CD8-positive, alpha-beta memory T cell (primary cell): ENCODE measurements around the gene VPS39. TPM values are rescaled to one million over a fixed set of nuclear protein-coding genes. Genes with fewer than 3 reads are reported as not detected.

Experiments used
- CTCF ChIA-PET: fragments of 350-600 bp; sonication (Branson Sonifier 250); formaldehyde crosslinking; loops from one replicate; lab custom pipeline; 2021; ENCODE audit warnings: antibody characterized with exemption; lab: Charles Lee
- POLR2A ChIA-PET: fragments of 350-600 bp; sonication (Branson Sonifier 250); formaldehyde crosslinking; loops from one replicate; lab custom pipeline; 2021; ENCODE audit warnings: antibody characterized with exemption; lab: Charles Lee
- DNase-seq, 5 donors: peaks; one replicate each; pipeline versions ENCODE4 v3.0.0 to v3.0.0-alpha.2; 2020 to 2022; ENCODE audit warnings: mixed read lengths in 1 of 5
- H3K27ac ChIP-seq: one replicate; pipeline ENCODE4 v1.7.0; 2013; ENCODE audit warnings: low read depth, mild to moderate bottlenecking, low read length, moderate library complexity
- H3K27me3 ChIP-seq: 2 replicates; pipeline ENCODE4 v1.7.0; 2013; ENCODE audit warnings: low read length, mild to moderate bottlenecking; ENCODE audit not compliant: insufficient read depth, poor library complexity, severe bottlenecking
- H3K36me3 ChIP-seq: 2 replicates; pipeline ENCODE4 v1.7.0; 2013; ENCODE audit warnings: mild to moderate bottlenecking, low read length, moderate library complexity; ENCODE audit not compliant: insufficient read depth
- H3K4me1 ChIP-seq: 2 replicates; pipeline ENCODE4 v1.7.0; 2013; ENCODE audit warnings: mild to moderate bottlenecking, low read length, moderate library complexity; ENCODE audit not compliant: insufficient read depth
- H3K4me3 ChIP-seq: 2 replicates; pipeline ENCODE4 v1.7.0; 2013; ENCODE audit warnings: mild to moderate bottlenecking, low read length
- H3K9me3 ChIP-seq: 2 replicates; pipeline ENCODE4 v1.7.0; 2013; ENCODE audit warnings: mild to moderate bottlenecking, low read length
- H3K27ac Mint-ChIP-seq, 8 donors: one replicate each; pipeline ENCODE4 v1.8.0; 2020 to 2021; ENCODE audit warnings: mixed read lengths in 8 of 8, mild to moderate bottlenecking in 6 of 8, inconsistent platforms in 3 of 8, moderate library complexity in 3 of 8
- H3K27me3 Mint-ChIP-seq, 2 donors: one replicate each; pipeline ENCODE4 v1.8.0; 2020 to 2021; ENCODE audit warnings: mixed read lengths in 2 of 2, mild to moderate bottlenecking in 1 of 2, moderate library complexity in 1 of 2
- H3K36me3 Mint-ChIP-seq, 3 donors: one replicate each; pipeline ENCODE4 v1.8.0; 2020 to 2021; ENCODE audit warnings: mixed read lengths in 3 of 3, inconsistent platforms in 1 of 3, mild to moderate bottlenecking in 1 of 3
- H3K4me1 Mint-ChIP-seq, 3 donors: one replicate each; pipeline ENCODE4 v1.8.0; 2020 to 2021; ENCODE audit warnings: mixed read lengths in 3 of 3, inconsistent platforms in 1 of 3, mild to moderate bottlenecking in 1 of 3
- H3K4me3 Mint-ChIP-seq, 7 donors: one replicate each; pipeline ENCODE4 v1.8.0; 2020 to 2021; ENCODE audit warnings: mixed read lengths in 7 of 7, mild to moderate bottlenecking in 6 of 7, moderate library complexity in 4 of 7, inconsistent platforms in 2 of 7
- H3K9me3 Mint-ChIP-seq, 5 donors: one replicate each; pipeline ENCODE4 v1.8.0; 2020 to 2022; ENCODE audit warnings: mixed read lengths in 5 of 5, mild to moderate bottlenecking in 3 of 5, moderate library complexity in 2 of 5, inconsistent platforms in 1 of 5
- polyA plus RNA-seq: library from polyadenylated mRNA; unstranded; fragments of 300-500 nt; fragmentation: Illumina TruSeq; gene quantifications from one replicate; pipeline ENCODE4 v1.2.3, GENCODE V29; 2021
- total RNA-seq, 2 experiments: library from RNA; stranded (reverse); gene quantifications; one replicate each; pipeline ENCODE4 v1.2.3, GENCODE V29; 2021

VPS39 gene
- total and polyA plus RNA-seq, 3 experiments from 2014 or later = 39.2 to 49.2 (median 45.5) TPM

DNA sequence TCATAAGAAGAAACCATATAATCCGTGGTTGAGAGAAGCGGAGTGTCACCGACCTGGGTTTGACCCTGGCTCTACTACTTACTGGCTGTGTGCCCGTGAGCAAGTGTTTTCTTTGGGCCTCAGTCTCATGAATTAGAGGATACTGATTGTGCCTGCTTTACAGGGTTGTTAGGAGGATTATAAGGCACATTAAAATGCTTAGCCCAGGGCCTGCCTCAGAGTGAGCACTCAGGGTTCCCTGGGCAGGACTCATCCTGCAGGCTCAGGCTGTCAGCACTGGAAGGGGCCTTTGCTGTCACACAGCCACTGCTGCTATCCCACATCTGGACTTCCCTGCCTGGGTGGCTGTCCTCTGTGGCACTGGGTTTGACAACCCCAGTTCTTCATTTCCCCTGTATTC, 56.4 kb downstream of the VPS39 start:
- H3K27ac ChIP-seq = no peak overlapping the region
- H3K9me3 Mint-ChIP-seq = no peaks in the 10 kb centered on the region
- ChIA-PET CTCF (no interaction called here), POLR2A (no interaction called here)
- H3K4me3 Mint-ChIP-seq = no peak overlapping the region
- H3K4me3 ChIP-seq = no peak overlapping the region
- H3K27ac Mint-ChIP-seq = no peak overlapping the region
- peaks cover 2 to 4% of the 10 kb centered on the region in 2 donors for H3K27me3 Mint-ChIP-seq
- no peaks in the 10 kb centered on the region for H3K4me1 ChIP-seq
- DNase-seq = no peak
- H3K36me3 Mint-ChIP-seq = no peaks in the 10 kb centered on the region
- no peaks in the 10 kb centered on the region for H3K9me3 ChIP-seq
- H3K36me3 ChIP-seq = no peaks in the 10 kb centered on the region
- H3K27me3 ChIP-seq = no peaks in the 10 kb centered on the region
- H3K4me1 Mint-ChIP-seq = no peaks in the 10 kb centered on the region

DNA sequence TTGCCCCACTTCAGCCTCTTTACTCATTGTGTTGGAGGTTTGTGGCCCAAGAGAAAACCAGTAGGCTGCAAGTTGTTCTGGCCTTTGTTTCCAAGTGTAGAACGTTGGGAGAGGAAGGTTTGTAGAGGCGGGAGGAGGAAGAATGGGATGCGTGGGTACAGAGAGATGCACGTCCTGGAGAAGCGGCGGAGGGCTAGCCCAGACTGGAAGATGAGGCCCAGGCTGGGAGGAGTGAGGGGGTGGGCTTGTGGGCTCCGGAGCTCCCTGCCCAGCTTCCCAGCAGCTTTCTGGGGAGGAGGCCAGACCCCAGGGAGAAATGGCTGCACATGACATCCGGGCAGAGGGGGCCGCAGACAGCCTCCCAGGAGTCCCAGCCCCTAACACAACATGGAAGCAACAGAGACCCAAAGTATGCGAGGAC, 57.0 kb downstream of the VPS39 start:
- Mint-ChIP-seq H3K9me3 (no peaks in the 10 kb centered on the region), H3K27ac (no peak overlapping the region), H3K27me3 (peaks cover 2 to 4% of the 10 kb centered on the region in 2 donors), H3K4me3 (no peak overlapping the region), H3K36me3 (no peaks in the 10 kb centered on the region), H3K4me1 (no peaks in the 10 kb centered on the region)
- Histone ChIP-seq H3K36me3 (no peaks in the 10 kb centered on the region), H3K27ac (no peak overlapping the region), H3K9me3 (no peaks in the 10 kb centered on the region), H3K4me1 (no peaks in the 10 kb centered on the region), H3K27me3 (no peaks in the 10 kb centered on the region), H3K4me3 (no peak overlapping the region)
- ChIA-PET CTCF (no interaction called here), POLR2A (no interaction called here)
- DNase-seq = no peak

DNA sequence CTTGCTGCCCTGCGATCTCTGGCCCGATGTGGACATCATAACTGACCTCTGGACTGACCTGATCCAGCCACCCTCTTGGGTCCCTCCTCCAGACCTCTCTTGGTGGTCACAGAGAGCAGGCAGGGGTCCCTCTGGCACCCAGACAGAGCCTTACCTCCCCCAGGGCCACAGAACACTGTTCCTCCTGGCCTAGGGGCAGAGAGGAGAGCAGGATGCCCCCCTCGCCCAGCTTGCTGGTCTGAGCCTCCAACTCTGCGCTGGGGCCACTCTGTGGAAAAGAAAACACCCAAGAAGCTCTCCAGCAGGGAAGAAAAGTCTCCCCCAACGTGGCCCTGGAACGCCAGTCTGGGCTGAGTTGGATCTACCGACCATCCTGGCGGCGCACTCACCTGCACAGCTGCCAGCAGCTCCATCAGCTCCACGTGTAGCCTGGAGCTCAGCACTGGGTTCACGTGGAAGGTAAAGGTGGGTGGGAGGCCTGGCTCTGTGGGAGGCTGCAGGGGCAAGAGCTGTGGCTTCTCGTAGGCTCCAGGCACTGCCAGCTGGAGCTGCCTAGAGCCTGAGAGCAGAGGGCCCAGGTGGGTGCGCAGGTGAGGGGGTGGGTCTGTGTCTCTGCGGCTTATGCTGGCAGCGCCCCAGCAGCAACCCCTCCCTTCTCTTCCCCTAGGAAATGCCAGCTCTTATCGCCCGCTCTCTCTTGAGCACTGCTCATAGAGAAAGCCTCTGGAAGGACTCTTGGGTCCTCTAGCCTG, 57.7 kb downstream of the VPS39 start:
- Mint-ChIP-seq H3K27ac (no peak overlapping the region), H3K4me3 (no peak overlapping the region), H3K36me3 (no peaks in the 10 kb centered on the region), H3K9me3 (no peaks in the 10 kb centered on the region), H3K4me1 (no peaks in the 10 kb centered on the region), H3K27me3 (peaks cover 2 to 4% of the 10 kb centered on the region in 2 donors)
- ChIA-PET CTCF (no interaction called here), POLR2A (no interaction called here)
- H3K36me3 ChIP-seq = no peaks in the 10 kb centered on the region
- no peak overlapping the region for H3K4me3 ChIP-seq
- H3K9me3 ChIP-seq = no peaks in the 10 kb centered on the region
- no peaks in the 10 kb centered on the region for H3K4me1 ChIP-seq
- DNase-seq = no peak
- H3K27ac ChIP-seq = no peak overlapping the region
- no peaks in the 10 kb centered on the region for H3K27me3 ChIP-seq

DNA sequence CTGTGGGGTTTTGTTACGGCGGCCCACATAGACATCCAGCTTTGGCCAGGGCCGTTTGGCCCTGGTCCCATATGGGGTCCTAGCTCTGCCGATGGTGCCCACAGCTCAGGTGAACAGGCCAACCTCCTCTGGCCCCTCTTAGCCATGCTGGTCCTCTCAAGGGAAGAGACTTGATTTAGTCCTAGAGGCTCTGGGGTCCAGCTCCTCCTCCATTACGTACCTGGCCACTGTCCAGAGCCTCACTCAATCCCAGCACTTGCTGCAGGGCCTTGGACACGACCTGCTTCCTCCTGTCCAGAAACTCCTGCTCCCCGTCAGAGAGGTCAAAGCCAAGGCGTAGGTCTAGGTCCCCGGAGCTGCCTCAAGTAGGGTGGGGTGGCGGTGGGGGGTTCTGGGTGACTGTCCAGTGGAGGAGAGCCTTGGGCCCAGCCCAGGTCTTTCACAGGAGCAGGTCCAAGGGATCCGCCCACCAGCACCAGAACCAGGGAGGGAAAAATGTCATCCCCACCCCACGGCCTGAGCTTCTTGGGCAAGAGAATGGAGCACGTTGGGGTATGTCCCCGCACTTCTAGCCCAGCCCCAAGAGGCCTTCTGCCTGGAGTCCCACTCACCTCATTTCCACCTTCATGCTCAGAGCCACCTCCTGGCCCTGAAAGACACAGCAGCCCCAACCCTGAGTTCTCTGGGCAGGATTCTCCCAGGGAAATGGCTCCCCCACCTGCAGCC, 58.4 kb downstream of the VPS39 start:
- Mint-ChIP-seq H3K27ac (no peak overlapping the region), H3K27me3 (peaks cover 2 to 9% of the 10 kb centered on the region in 2 donors), H3K9me3 (no peaks in the 10 kb centered on the region), H3K4me1 (no peaks in the 10 kb centered on the region), H3K4me3 (no peak overlapping the region), H3K36me3 (no peaks in the 10 kb centered on the region)
- ChIA-PET CTCF (interaction anchor here (0.6 kb wide), 1 partner anchor 80 kb away, joined by 3 read pairs; no protein-coding TSS in a partner anchor), POLR2A (no interaction called here)
- no peaks in the 10 kb centered on the region for H3K27me3 ChIP-seq
- no peaks in the 10 kb centered on the region for H3K4me1 ChIP-seq
- no peaks in the 10 kb centered on the region for H3K36me3 ChIP-seq
- DNase-seq = no peak
- H3K9me3 ChIP-seq = no peaks in the 10 kb centered on the region
- H3K4me3 ChIP-seq = no peak overlapping the region
- no peak overlapping the region for H3K27ac ChIP-seq

DNA sequence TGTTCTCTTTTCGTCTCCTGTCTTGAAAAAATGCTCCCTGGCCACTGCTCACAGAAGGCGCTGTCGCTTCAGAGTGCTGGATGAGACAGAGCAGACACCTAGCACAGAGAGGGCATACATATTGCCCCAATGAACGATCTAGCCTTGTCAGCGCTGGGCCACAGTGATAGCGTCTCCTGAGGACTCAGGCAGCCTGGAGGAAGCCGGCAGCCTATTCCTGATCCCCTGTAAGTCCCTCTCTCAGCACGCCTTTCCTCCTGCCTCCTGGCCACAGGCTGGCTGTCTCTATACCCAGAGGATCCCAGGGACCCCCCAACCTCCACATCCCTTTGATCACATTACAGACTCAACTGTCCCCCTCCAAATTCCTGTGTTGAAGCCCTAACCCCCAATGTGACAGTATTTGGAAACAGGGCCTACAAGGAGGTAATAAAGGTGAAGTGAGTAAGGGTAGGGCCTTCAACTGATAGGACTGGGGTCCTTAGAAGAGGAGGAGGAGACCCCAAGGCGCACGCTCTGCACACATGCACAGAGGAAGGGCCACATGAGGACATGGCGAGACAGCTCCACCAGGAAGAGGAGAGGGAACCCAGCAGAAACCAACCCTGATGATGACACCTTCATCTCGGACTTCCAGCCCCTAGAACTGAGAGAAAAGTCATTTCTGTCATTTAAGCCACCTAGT, 59.2 kb downstream of the VPS39 start:
- Mint-ChIP-seq H3K9me3 (no peaks in the 10 kb centered on the region), H3K4me1 (no peaks in the 10 kb centered on the region), H3K4me3 (no peak overlapping the region), H3K27ac (peak overlapping the region in 1 of 8 donors; percentile 29), H3K36me3 (no peaks in the 10 kb centered on the region), H3K27me3 (peaks cover 2 to 9% of the 10 kb centered on the region in 2 donors)
- no peak for DNase-seq
- Histone ChIP-seq H3K27ac (no peak overlapping the region), H3K27me3 (no peaks in the 10 kb centered on the region), H3K36me3 (no peaks in the 10 kb centered on the region), H3K4me1 (no peaks in the 10 kb centered on the region), H3K9me3 (no peaks in the 10 kb centered on the region), H3K4me3 (no peak overlapping the region)
- ChIA-PET POLR2A (no interaction called here), CTCF (no interaction called here)

DNA sequence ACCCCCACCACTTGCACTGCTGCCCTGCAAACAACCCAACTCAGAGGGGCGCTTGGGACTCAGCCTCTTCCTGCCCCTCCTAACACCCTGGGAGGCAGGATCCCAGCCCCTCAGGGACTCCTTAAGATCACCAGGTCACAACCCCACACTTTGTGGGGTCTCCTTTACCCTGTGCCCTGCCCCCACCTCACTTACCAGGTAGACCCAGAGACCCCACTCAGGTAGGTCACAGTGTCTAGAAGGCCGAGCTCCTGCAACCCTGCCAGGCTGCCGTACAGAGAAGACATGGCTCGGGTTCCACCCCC, 60.7 kb downstream of the VPS39 start:
- Histone ChIP-seq H3K4me1 (no peaks in the 10 kb centered on the region), H3K27me3 (no peaks in the 10 kb centered on the region), H3K4me3 (no peak overlapping the region), H3K9me3 (no peaks in the 10 kb centered on the region), H3K36me3 (no peaks in the 10 kb centered on the region), H3K27ac (no peak overlapping the region)
- ChIA-PET CTCF (no interaction called here), POLR2A (no interaction called here)
- H3K27ac Mint-ChIP-seq = no peak overlapping the region
- H3K9me3 Mint-ChIP-seq = no peaks in the 10 kb centered on the region
- H3K36me3 Mint-ChIP-seq = no peaks in the 10 kb centered on the region
- H3K27me3 Mint-ChIP-seq = peaks cover 4 to 13% of the 10 kb centered on the region in 2 donors
- no peak for DNase-seq
- H3K4me3 Mint-ChIP-seq = no peak overlapping the region
- no peaks in the 10 kb centered on the region for H3K4me1 Mint-ChIP-seq

DNA sequence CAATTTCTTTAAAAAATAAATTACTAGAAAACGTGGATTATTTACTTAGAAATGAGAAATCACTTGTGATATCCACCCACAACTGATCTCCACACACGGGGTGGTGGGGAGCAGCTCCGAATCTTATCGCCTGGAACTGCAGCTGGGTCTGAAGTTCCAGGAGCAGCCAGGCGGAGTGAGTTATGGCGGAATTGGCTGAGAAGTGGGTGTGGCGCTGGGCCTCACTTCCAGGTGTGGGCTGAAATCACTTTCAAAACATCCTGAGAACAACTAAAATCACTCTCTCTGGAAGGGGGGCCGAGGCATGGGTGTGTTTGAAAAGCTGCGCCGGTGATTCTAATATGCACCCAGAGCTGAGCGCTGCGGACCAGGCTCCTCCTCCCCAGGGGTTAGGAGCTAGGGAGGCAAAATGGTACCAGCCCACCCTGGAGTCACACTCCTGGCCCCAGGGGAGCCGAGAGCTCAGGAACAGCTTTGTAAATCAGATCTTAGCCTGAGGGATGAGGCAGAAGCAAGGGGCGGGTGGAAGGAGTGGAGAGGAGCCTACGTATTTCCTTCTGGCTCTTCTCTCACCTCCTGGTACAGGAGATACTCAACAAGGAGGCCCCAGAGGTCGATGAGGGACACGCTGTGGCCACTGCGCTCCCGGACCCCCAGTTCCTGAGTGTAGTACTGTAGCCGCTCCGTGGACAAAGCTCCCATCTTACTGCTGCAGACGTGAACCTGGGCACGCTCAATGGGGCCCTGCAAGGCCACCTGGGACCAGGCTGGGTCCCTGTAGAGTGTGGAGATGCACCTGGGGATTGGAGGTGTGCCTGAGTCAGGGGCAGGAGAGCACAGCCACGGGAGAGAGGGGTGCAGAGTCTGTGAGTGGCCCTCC, 61.3 kb downstream of the VPS39 start:
- H3K9me3 Mint-ChIP-seq = no peaks in the 10 kb centered on the region
- H3K27ac Mint-ChIP-seq = no peak overlapping the region
- no peak for DNase-seq
- Histone ChIP-seq H3K27me3 (no peaks in the 10 kb centered on the region), H3K4me3 (no peak overlapping the region), H3K9me3 (no peaks in the 10 kb centered on the region), H3K4me1 (no peaks in the 10 kb centered on the region), H3K36me3 (no peaks in the 10 kb centered on the region), H3K27ac (no peak overlapping the region)
- POLR2A ChIA-PET = no interaction called here
- CTCF ChIA-PET = no interaction called here
- peak overlapping the region in 1 of 7 donors; percentile 27 for H3K4me3 Mint-ChIP-seq
- no peaks in the 10 kb centered on the region for H3K4me1 Mint-ChIP-seq
- H3K27me3 Mint-ChIP-seq = peaks cover 4 to 13% of the 10 kb centered on the region in 2 donors
- H3K36me3 Mint-ChIP-seq = no peaks in the 10 kb centered on the region
